Sciatic nerve (tissue), 2 donors: ENCODE measurements around the gene AKAP11. TPM values are rescaled to one million over a fixed set of nuclear protein-coding genes. Genes with fewer than 3 reads are reported as not detected.
"Not testable (repeated sequence)": the region's sequence is repeated elsewhere in the genome, so short reads cannot be mapped to it uniquely, and the experiment has no call there.

Source experiments
- ATAC-seq: fragments of 200-7000 bp; cut with Tn5 transposase; one replicate; pipeline ENCODE4 v1.9.1; 2020; ENCODE audit warnings: mild to moderate bottlenecking, moderate library complexity
- DNase-seq: peaks from one replicate; pipeline ENCODE4 v3.0.0-alpha.2; 2020; ENCODE audit warnings: low spot score
- intact Hi-C: fragments of 100-400 bp; cut with DNase I; formaldehyde crosslinking; loops from one replicate; pipeline ENCODE4 v1.14.2; 2022
- total RNA-seq: library from RNA; stranded (reverse); fragmentation: NEBNext Ultra II Directional; extraction: Animal tissue kit (Norgen Biotek cat#: 25700); gene quantifications from one replicate; pipeline ENCODE4 v1.2.1, GENCODE V29; 2021
- donor health status: DM: no; HTN: no; CAD: no.
- donor health status: DM: no; HTN: no; CAD: no.

The AKAP11 gene
- 62.2 TPM for total RNA-seq

GRCh38 chr13:42272115-42272803 is at the start of gene AKAP11:
TSS of gene AKAP11 (plus strand) at chr13:42272152. CDS start at chr13:42286349, 14,197 bp downstream.
- intact Hi-C loops = no loop called here
- ATAC-seq (peak; percentile 7), DNase-seq (peak; percentile 74)

- DNase-seq (no peak), ATAC-seq (no peak)
- intact Hi-C loops = no loop called here
Measured at GRCh38 chr13:42223681-42224080, 48.3 kb upstream of the AKAP11 start.

- no peak for DNase-seq
- intact Hi-C loops = no loop called here
- ATAC-seq = no peak
Measured at GRCh38 chr13:42225051-42225450, 46.9 kb upstream of the AKAP11 start.

- intact Hi-C loops, DNase-seq, ATAC-seq: not testable (repeated sequence)
Measured at GRCh38 chr13:42226759-42227158, 45.2 kb upstream of the AKAP11 start.

- DNase-seq (no peak), ATAC-seq (no peak)
- intact Hi-C loops = no loop called here
Measured at GRCh38 chr13:42228527-42228926, 43.4 kb upstream of the AKAP11 start.

- no peak for DNase-seq
- no peak for ATAC-seq
- intact Hi-C loops = no loop called here
Measured at GRCh38 chr13:42229287-42229686, 42.7 kb upstream of the AKAP11 start.

GRCh38 chr13:42232671-42233070 is 39.3 kb upstream of the AKAP11 start:
- DNase-seq (no peak), ATAC-seq (no peak)
- intact Hi-C loops = no loop called here

GRCh38 chr13:42233726-42234125 is 38.2 kb upstream of the AKAP11 start:
- intact Hi-C loops = no loop called here
- no peak for DNase-seq
- ATAC-seq = no peak

- ATAC-seq = no peak
- no peak for DNase-seq
- intact Hi-C loops = no loop called here
Measured at GRCh38 chr13:42239161-42239560, 32.8 kb upstream of the AKAP11 start.

- no peak for ATAC-seq
- intact Hi-C loops = no loop called here
- DNase-seq = no peak
Measured at GRCh38 chr13:42239644-42240043, 32.3 kb upstream of the AKAP11 start.

- no peak for ATAC-seq
- intact Hi-C loops = no loop called here
Measured at GRCh38 chr13:42246541-42246940, 25.4 kb upstream of the AKAP11 start.

GRCh38 chr13:42247883-42248282 is 24.1 kb upstream of the AKAP11 start:
- no peak for DNase-seq

More at GRCh38 chr13:42246541-42246940, 25.4 kb upstream of the AKAP11 start:
- DNase-seq = no peak

GRCh38 chr13:42255886-42256285 is 16.1 kb upstream of the AKAP11 start:
- intact Hi-C loops = no loop called here
- DNase-seq = no peak
- ATAC-seq = no peak

More at GRCh38 chr13:42247883-42248282, 24.1 kb upstream of the AKAP11 start:
- intact Hi-C loops = no loop called here
- no peak for ATAC-seq

GRCh38 chr13:42258747-42259146 is 13.2 kb upstream of the AKAP11 start:
- DNase-seq (no peak), ATAC-seq (no peak)
- intact Hi-C loops = no loop called here

- DNase-seq (no peak), ATAC-seq (no peak)
- intact Hi-C loops = no loop called here
Measured at GRCh38 chr13:42259515-42259914, 12.4 kb upstream of the AKAP11 start.

GRCh38 chr13:42260903-42261654 is 10.9 kb upstream of the AKAP11 start:
- DNase-seq = no peak
- no peak for ATAC-seq
- intact Hi-C loops = no loop called here

- ATAC-seq (no peak), DNase-seq (no peak)
- intact Hi-C loops = no loop called here
Measured at GRCh38 chr13:42266473-42266872, 5.5 kb upstream of the AKAP11 start.

- ATAC-seq (no peak), DNase-seq (no peak)
- intact Hi-C loops = no loop called here
Measured at GRCh38 chr13:42270160-42270856, 1.6 kb upstream of the AKAP11 start.

GRCh38 chr13:42270857-42271215 is 1.1 kb upstream of the AKAP11 start:
- DNase-seq = no peak
- ATAC-seq = no peak
- intact Hi-C loops = no loop called here
